Measurements from ENCODE around the gene ZNF417. TPM values are rescaled to one million over a fixed set of nuclear protein-coding genes. Genes with fewer than 3 reads are reported as not detected.
"Not testable (repeated sequence)": the region's sequence is repeated elsewhere in the genome, so short reads cannot be mapped to it uniquely, and the experiment has no call there.

The ZNF417 gene
- polyA plus RNA-seq, 1 experiment: 8.4 TPM

DNA sequence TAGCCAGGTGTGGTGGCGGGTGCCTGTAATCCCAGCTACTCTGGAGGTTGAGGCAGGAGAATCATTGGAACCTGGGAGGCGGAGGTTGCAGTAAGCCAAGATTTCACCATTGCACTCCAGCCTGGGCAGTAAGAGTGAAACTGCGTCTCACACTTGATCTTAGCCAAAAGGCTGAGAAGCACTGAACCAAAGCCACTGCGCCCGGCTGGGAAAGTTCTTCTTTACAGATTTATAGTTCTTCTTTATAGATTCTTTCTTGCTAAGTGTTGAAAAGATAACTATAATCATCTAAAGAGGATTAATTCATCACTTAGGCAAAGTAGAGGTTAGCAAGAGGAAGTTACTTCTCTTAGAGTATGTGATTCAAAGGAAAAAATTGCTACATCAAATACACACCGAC lies 11.1 kb downstream of the ZNF417 start:
- ChIA-PET CTCF (no interaction called here), POLR2A (no interaction called here)
- H3K4me3 ChIP-seq (ENCODE audit: low read depth, low read length): no peak overlapping the region
- no peak for DNase-seq (ENCODE audit: low read depth, low spot score)
- H3K27ac ChIP-seq (ENCODE audit: low read depth, low read length): no peak overlapping the region
- H3K27me3 ChIP-seq (ENCODE audit: control insufficient read depth, insufficient read depth, low read length): no peaks in the 10 kb centered on the region
- TF ChIP-seq, protein P1, sequence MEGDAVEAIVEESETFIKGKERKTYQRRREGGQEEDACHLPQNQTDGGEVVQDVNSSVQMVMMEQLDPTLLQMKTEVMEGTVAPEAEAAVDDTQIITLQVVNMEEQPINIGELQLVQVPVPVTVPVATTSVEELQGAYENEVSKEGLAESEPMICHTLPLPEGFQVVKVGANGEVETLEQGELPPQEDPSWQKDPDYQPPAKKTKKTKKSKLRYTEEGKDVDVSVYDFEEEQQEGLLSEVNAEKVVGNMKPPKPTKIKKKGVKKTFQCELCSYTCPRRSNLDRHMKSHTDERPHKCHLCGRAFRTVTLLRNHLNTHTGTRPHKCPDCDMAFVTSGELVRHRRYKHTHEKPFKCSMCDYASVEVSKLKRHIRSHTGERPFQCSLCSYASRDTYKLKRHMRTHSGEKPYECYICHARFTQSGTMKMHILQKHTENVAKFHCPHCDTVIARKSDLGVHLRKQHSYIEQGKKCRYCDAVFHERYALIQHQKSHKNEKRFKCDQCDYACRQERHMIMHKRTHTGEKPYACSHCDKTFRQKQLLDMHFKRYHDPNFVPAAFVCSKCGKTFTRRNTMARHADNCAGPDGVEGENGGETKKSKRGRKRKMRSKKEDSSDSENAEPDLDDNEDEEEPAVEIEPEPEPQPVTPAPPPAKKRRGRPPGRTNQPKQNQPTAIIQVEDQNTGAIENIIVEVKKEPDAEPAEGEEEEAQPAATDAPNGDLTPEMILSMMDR (IDR thresholded peaks at IDR 0.05; ENCODE audit: low read depth, low read length): no peak
- H3K9me3 ChIP-seq (ENCODE audit: control insufficient read depth, insufficient read depth, low read length): peaks cover 28% of the 10 kb centered on the region

DNA sequence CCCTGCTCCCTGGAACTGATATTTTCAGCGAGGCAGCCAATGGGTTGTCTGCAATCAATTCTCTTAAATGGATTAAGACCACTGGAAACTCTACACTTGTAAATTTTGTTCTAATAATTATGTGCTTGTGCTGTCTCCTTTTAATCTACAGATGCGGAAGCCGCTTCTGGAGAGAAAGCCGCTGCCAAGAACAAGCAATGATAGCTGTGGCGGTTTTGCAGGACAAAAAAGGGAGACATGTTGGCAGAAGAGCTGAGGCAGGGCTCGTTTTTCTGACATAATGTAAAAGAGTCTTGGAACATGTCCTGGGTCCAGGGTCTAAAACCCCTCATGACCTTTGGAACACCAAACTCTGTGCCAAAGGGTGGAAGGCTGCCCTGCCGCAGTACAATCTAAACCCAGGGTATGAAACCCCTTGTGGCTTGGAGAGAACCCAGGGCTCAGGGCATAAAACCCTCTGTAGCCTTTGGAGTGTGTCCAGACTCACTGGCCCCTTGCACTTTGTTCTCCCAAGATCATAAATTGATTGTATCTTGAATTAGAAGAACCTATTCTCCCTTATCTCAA lies 12.7 kb downstream of the ZNF417 start:
- peaks cover 28% of the 10 kb centered on the region for H3K9me3 ChIP-seq (ENCODE audit: control insufficient read depth, insufficient read depth, low read length)
- no peak for DNase-seq (ENCODE audit: low read depth, low spot score)
- H3K4me3 ChIP-seq (ENCODE audit: low read depth, low read length): no peak overlapping the region
- TF ChIP-seq, protein P1 (IDR thresholded peaks at IDR 0.05; ENCODE audit: low read depth, low read length): no peak
- H3K27me3 ChIP-seq (ENCODE audit: control insufficient read depth, insufficient read depth, low read length): no peaks in the 10 kb centered on the region
- no peak overlapping the region for H3K27ac ChIP-seq (ENCODE audit: low read depth, low read length)
- POLR2A ChIA-PET: interaction anchor here (0.6 kb wide), 1 partner anchor 31 kb away, joined by 3 read pairs; no protein-coding TSS in a partner anchor
- CTCF ChIA-PET: interaction anchor here (1.0 to 1.9 kb wide), 2 partner anchors 11 to 13 kb away, joined by 4 to 5 read pairs; partner anchors contain the start of gene ZNF417

DNA sequence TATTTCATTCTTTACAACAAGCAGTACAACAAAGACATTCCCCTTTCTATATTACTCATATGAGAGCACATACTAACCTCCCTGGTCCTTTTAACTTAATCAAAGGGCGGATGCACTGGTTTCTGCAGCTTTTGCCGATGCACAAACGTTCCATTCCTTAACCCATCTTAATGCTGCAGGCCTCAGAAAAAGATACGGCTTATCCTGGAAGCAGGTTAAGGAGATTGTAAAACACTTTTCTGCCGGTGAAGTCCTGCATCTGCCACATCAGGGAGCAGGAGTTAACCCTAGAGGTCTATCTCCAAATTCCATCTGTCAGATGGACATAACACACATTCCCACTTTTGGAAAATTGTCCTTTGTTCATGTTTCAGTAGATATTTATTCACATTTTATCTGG lies 16.1 kb downstream of the ZNF417 start:
- TF ChIP-seq, protein P1 (IDR thresholded peaks at IDR 0.05; ENCODE audit: low read depth, low read length): no peak
- Histone ChIP-seq H3K9me3 (ENCODE audit: control insufficient read depth, insufficient read depth, low read length) (peaks cover 21% of the 10 kb centered on the region), H3K27ac (ENCODE audit: low read depth, low read length) (no peak overlapping the region), H3K27me3 (ENCODE audit: control insufficient read depth, insufficient read depth, low read length) (no peaks in the 10 kb centered on the region), H3K4me3 (ENCODE audit: low read depth, low read length) (no peak overlapping the region)
- CTCF ChIA-PET: no interaction called here
- POLR2A ChIA-PET: no interaction called here
- no peak for DNase-seq (ENCODE audit: low read depth, low spot score)

DNA sequence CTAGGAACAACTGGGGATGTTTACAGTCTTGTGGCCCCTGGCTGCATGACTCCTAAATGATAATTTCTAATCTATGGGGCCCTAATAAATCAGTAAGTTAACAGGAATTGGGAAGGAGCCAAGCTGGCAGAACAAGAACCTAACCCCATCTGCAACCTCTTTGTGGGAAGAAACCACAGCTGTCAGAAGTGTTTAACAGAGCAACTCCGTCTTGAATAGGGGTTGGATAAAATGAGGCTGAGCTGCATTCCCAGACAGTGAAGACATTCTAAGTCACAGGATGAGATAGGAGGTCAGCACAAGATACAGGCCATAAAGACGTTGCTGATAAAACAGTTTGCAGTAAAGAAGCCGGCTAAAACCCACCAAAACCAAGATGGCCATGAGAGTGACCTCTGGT lies 25.7 kb downstream of the ZNF417 start:
- H3K4me3 ChIP-seq (ENCODE audit: low read depth, low read length); POLR2A ChIA-PET; CTCF ChIA-PET; H3K27me3 ChIP-seq (ENCODE audit: control insufficient read depth, insufficient read depth, low read length): not testable (repeated sequence)
- H3K9me3 ChIP-seq (ENCODE audit: control insufficient read depth, insufficient read depth, low read length): peaks cover 16% of the 10 kb centered on the region
- peak overlapping the region; percentile 11 for H3K27ac ChIP-seq (ENCODE audit: low read depth, low read length)
- DNase-seq (ENCODE audit: low read depth, low spot score): peak; percentile 11

DNA sequence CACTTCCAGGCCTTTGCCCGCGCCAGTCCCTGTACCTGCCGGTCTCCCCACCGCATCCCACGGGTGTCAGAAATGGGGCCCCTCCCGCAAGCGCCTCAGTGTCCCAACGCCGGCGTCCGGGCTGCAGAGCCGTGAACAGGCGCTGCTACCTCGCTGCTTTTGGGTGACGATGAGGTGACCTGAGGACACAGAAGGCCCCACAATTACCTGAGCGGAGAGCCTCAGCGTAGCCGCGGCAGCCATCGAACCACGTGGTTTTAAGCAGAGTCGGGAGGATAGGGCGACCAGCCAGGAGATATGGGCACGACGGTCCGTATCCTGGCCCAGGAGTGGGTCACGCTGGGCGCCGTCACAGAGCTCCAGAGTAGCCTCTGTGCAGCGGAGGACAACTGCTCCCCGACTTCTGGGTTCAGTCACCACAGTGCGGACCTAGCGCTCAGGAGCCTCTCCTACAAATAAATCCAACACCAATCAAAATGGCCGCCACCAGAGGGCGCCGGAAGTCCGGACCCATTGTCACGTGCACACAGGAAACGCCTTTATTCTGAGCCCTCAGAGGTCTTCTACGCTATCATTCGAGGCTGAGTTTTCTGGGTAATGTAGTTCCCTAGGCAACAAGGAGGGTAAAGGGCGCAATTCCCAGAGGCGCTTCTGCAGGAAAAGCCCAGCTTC lies 27.7 kb downstream of the ZNF417 start, which contains the start of gene ZNF814:
TSS of gene ZNF814 (minus strand) at position 478 of the 672 bp plus-strand sequence. CDS start at position 243, 235 bp downstream.
- Histone ChIP-seq H3K9me3 (ENCODE audit: control insufficient read depth, insufficient read depth, low read length) (peaks cover 20% of the 10 kb centered on the region), H3K4me3 (ENCODE audit: low read depth, low read length) (peak within 1 kb of the TSS; percentile 95), H3K27ac (ENCODE audit: low read depth, low read length) (peak within 1 kb of the TSS; percentile 39), H3K27me3 (ENCODE audit: control insufficient read depth, insufficient read depth, low read length) (no peaks in the 10 kb centered on the region)
- ChIA-PET POLR2A (no interaction called here), CTCF (interaction anchor here (0.8 to 1.5 kb wide), 5 partner anchors 9 to 70 kb away, joined by 3 to 7 read pairs (median 3); no protein-coding TSS in a partner anchor)
- peak; percentile 47 for DNase-seq (ENCODE audit: low read depth, low spot score)
- TF ChIP-seq, protein P1 (IDR thresholded peaks at IDR 0.05; ENCODE audit: low read depth, low read length): peak; percentile 43

Data from AG04450 (cell line).